Mucosa of descending colon (tissue), 3 donors: ENCODE data around the gene TTC23. TPM values are rescaled to one million over a fixed set of nuclear protein-coding genes. Genes with fewer than 3 reads are reported as not detected.

ENCODE experiments used
- ATAC-seq: fragments of 200-7000 bp; cut with Tn5 transposase; one replicate; pipeline ENCODE4 v1.9.1; 2020; ENCODE audit warnings: mild to moderate bottlenecking, moderate library complexity
- DNase-seq, 3 donors: peaks; one replicate each; pipeline ENCODE4 v3.0.0-alpha.2; 2020
- H3K36me3 ChIP-seq: fragments of 200-600 bp; one replicate; pipeline ENCODE4 v1.8.0; 2021; ENCODE audit warnings: low read depth, mild to moderate bottlenecking
- H3K4me1 ChIP-seq: fragments of 200-600 bp; one replicate; pipeline ENCODE4 v1.8.0; 2021; ENCODE audit warnings: low read depth, mild to moderate bottlenecking
- H3K4me3 ChIP-seq: fragments of 200-600 bp; one replicate; pipeline ENCODE4 v1.8.0; 2021; ENCODE audit warnings: mild to moderate bottlenecking
- H3K9me3 ChIP-seq: fragments of 200-600 bp; one replicate; pipeline ENCODE4 v1.8.0; 2021; ENCODE audit warnings: mild to moderate bottlenecking
- intact Hi-C, 2 donors: fragments of 100-400 bp; cut with DNase I in 1 of 2; cut with micrococcal nuclease in 1 of 2; formaldehyde crosslinking; loops; one replicate each; pipeline versions ENCODE4 v1.11.0 to v1.11.1; 2022; cut with DNase I, micrococcal nuclease
- total RNA-seq, 3 donors: library from RNA; stranded (reverse); fragmentation: NEBNext Ultra II Directional in 2 of 3; extraction: Animal tissue kit (Norgen Biotek cat#: 25700) in 2 of 3; gene quantifications; one replicate each; pipeline versions ENCODE4 v1.2.1 to v1.2.4, GENCODE V29; 2021 to 2023
- TF ChIP-seq, protein P1 (sequence below): fragments of 200-600 bp; IDR thresholded peaks from one replicate; pipeline ENCODE4 v1.8.0; 2022; ENCODE audit warnings: antibody characterized with exemption, mild to moderate bottlenecking
- donor health status: DM: no; HTN: no; CAD: no; lungs with moderate emphysema.
- donor health status: DM: no; HTN: no; CAD: no.
- donor health status: DM: no; HTN: yes; CAD: no.

Gene TTC23
- total RNA-seq, 3 donors from 2014 or later: 17.1 to 26.8 (median 19.6) TPM

GRCh38 chr15:99096894-99097426 lies 152.4 kb downstream of the TTC23 start:
- Histone ChIP-seq H3K36me3 (no peaks in the 10 kb centered on the region), H3K4me3 (no peak overlapping the region), H3K4me1 (no peaks in the 10 kb centered on the region), H3K9me3 (no peaks in the 10 kb centered on the region)
- intact Hi-C loops: no loop called here
- no peak for DNase-seq
- no peak for ATAC-seq
- TF ChIP-seq, protein P1, sequence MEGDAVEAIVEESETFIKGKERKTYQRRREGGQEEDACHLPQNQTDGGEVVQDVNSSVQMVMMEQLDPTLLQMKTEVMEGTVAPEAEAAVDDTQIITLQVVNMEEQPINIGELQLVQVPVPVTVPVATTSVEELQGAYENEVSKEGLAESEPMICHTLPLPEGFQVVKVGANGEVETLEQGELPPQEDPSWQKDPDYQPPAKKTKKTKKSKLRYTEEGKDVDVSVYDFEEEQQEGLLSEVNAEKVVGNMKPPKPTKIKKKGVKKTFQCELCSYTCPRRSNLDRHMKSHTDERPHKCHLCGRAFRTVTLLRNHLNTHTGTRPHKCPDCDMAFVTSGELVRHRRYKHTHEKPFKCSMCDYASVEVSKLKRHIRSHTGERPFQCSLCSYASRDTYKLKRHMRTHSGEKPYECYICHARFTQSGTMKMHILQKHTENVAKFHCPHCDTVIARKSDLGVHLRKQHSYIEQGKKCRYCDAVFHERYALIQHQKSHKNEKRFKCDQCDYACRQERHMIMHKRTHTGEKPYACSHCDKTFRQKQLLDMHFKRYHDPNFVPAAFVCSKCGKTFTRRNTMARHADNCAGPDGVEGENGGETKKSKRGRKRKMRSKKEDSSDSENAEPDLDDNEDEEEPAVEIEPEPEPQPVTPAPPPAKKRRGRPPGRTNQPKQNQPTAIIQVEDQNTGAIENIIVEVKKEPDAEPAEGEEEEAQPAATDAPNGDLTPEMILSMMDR: no peak

DNA sequence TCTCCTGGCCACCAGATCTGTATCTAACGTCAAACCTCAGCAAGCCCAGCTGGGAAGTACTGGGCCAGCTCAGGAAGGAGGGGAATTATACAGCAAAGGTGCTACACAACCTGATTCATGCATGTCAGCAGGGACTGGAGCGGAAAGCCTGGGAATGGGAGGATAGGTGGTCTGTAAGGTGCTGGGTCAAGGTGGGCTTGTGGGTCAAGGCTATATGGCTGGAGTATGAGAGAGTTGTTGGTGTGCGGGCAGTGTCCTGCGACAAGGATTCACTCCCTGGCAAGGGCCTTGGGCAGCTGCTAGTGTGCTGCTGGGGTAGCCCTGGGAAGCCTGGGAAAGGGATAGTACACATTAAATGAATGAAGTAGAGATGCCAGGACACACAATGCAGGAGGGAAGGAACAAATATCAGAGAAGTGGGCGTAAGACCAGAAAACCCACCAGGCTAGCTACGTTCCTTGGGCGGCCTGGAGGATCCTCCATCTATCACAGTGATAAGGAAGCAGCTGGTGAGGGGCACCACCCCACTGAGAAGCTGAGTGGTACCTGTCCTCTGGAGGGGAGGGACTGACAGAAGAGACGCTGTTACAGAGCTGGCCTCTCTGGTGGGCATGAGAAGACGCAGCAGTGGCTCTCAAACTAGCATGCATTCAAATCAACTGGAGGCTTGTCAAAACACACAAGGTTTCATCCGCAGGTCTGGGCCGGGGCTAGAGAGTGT lies 153.0 kb downstream of the TTC23 start:
- TF ChIP-seq, protein P1: no peak
- intact Hi-C loops: no loop called here
- Histone ChIP-seq H3K4me1 (no peaks in the 10 kb centered on the region), H3K4me3 (no peak overlapping the region), H3K9me3 (no peaks in the 10 kb centered on the region), H3K36me3 (no peaks in the 10 kb centered on the region)
- DNase-seq: no peak
- no peak for ATAC-seq

DNA sequence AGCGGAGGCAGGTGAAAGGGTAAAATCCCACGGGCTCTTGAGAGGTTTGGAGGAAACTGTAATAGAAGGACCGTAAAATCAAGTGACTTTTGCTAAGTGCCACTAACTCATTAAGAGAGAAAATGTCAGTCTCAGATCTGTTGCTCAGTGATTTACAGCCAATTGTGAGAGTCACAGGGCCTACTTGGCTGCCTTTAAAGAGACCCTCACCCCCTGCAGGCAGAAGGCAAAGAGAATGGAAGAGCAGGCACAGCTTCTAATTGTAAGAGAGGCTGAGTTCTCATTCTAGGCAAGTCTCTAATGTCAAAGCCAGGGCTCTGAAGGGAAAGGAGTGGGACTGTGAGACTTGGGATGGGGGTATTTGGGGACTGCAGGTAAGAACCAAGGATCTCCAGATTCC lies 153.8 kb downstream of the TTC23 start:
- no peak for ATAC-seq
- Histone ChIP-seq H3K4me1 (no peaks in the 10 kb centered on the region), H3K36me3 (no peaks in the 10 kb centered on the region), H3K4me3 (no peak overlapping the region), H3K9me3 (no peaks in the 10 kb centered on the region)
- TF ChIP-seq, protein P1: no peak
- no peak for DNase-seq
- intact Hi-C loops: no loop called here

DNA sequence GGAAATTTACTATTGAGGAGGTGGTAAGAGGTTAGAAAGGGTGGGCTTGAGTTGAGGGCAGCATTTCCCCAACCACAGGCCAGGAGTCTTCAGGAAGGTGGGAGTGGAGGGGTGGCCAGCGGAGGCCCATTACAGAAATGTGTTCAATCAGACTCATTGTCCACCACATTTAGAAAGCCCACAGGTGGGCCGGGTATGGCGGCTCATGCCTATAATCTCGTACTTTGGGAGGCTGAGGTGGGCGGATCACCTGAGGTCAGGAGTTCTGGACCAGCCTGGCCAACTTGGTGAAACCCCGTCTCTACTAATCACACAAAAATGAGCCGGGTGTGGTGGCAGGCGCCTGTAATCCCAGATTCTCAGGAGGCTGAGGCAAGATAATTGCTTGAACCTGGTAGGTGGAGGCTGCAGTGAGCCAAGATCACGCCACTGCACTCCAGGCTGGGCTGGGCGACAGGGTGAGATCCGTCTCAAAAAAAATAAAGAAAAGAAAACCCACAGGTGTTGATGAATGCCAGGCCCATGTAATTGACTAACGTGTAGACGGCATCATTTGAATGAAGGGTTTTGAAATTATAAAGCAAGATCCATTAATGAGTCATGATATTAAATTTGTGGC lies 156.7 kb downstream of the TTC23 start:
- H3K4me1 ChIP-seq: no peaks in the 10 kb centered on the region
- no peak for DNase-seq
- H3K4me3 ChIP-seq: no peak overlapping the region
- intact Hi-C loops: no loop called here
- H3K9me3 ChIP-seq: no peaks in the 10 kb centered on the region
- no peak for ATAC-seq
- no peaks in the 10 kb centered on the region for H3K36me3 ChIP-seq
- TF ChIP-seq, protein P1: no peak

DNA sequence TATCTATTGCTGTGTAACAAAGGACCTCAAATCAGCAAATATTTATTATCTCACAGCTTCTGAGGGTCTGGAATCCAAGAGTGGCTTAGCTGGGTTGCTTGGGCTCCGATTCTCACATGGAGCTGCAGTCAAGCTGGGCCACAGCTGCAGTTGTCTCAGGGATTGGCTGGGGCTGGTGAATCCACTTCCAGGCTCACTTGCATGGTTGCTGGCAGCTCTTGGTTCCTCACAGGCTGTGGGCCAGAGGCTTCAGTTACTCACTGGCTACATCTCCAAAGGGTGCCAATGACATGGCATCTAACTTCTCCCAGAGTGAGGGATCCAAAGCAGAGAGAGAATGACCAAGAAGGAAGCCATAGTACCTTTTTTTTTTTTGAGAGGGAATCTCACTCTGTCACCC lies 158.4 kb downstream of the TTC23 start:
- Histone ChIP-seq H3K36me3 (no peaks in the 10 kb centered on the region), H3K9me3 (no peaks in the 10 kb centered on the region), H3K4me3 (no peak overlapping the region), H3K4me1 (no peaks in the 10 kb centered on the region)
- TF ChIP-seq, protein P1: no peak
- ATAC-seq (no peak), DNase-seq (no peak)
- intact Hi-C loops: no loop called here
